Measurements from ENCODE around the gene MPHOSPH9. TPM values are rescaled to one million over a fixed set of nuclear protein-coding genes. Genes with fewer than 3 reads are reported as not detected.

Gene MPHOSPH9
- total RNA-seq, 2 donors from 2014 or later, result 68.4 to 85.3 TPM

- Mint-ChIP-seq H3K27ac (no peak overlapping the region), H3K4me1 (peaks cover 10% of the 10 kb centered on the region), H3K9me3 (no peaks in the 10 kb centered on the region), H3K4me3 (no peak overlapping the region), H3K36me3 (ENCODE audit: low read depth) (no peaks in the 10 kb centered on the region), H3K27me3 (ENCODE audit: insufficient read depth) (no peaks in the 10 kb centered on the region)
- Histone ChIP-seq H3K4me3 (ENCODE audit: low read length) (no peak overlapping the region), H3K27me3 (ENCODE audit: control insufficient read depth, insufficient read depth, low read length, poor library complexity, severe bottlenecking) (no peaks in the 10 kb centered on the region), H3K4me1 (ENCODE audit: control insufficient read depth, insufficient read depth, low read length) (no peaks in the 10 kb centered on the region), H3K27ac (ENCODE audit: low read depth, low read length) (no peak overlapping the region), H3K9ac (ENCODE audit: extremely low read depth, low read length, poor library complexity, severe bottlenecking) (no peak overlapping the region), H3K9me3 (ENCODE audit: control insufficient read depth, low read length) (no peaks in the 10 kb centered on the region), H3K36me3 (ENCODE audit: control insufficient read depth, insufficient read depth, low read length) (no peaks in the 10 kb centered on the region)
- no peak for TF ChIP-seq CTCF (conservative IDR thresholded peaks at IDR 0.05)
- 90 to 97% methylated on average over 2 to 3 of the region's 3 CpGs for WGBS, 2 experiments (ENCODE audit: insufficient coverage in 1 of 2, insufficient read length in 1 of 2)
- no peak for DNase-seq
Observed at GRCh38 chr12:123122626-123123025, 110.3 kb downstream of the MPHOSPH9 start.

- Histone ChIP-seq H3K9ac (ENCODE audit: extremely low read depth, low read length, poor library complexity, severe bottlenecking) (no peak overlapping the region), H3K36me3 (ENCODE audit: control insufficient read depth, insufficient read depth, low read length) (no peaks in the 10 kb centered on the region)
- H3K9me3 Mint-ChIP-seq, result no peaks in the 10 kb centered on the region
Observed at GRCh38 chr12:123121670-123122069, 111.3 kb downstream of the MPHOSPH9 start.

GRCh38 chr12:123120452-123121166 lies 112.3 kb downstream of the MPHOSPH9 start:
- Histone ChIP-seq H3K4me1 (ENCODE audit: control insufficient read depth, insufficient read depth, low read length) (no peaks in the 10 kb centered on the region), H3K9ac (ENCODE audit: extremely low read depth, low read length, poor library complexity, severe bottlenecking) (no peak overlapping the region), H3K27ac (ENCODE audit: low read depth, low read length) (no peak overlapping the region), H3K4me3 (ENCODE audit: low read length) (no peak overlapping the region), H3K36me3 (ENCODE audit: control insufficient read depth, insufficient read depth, low read length) (no peaks in the 10 kb centered on the region), H3K27me3 (ENCODE audit: control insufficient read depth, insufficient read depth, low read length, poor library complexity, severe bottlenecking) (no peaks in the 10 kb centered on the region), H3K9me3 (ENCODE audit: control insufficient read depth, low read length) (no peaks in the 10 kb centered on the region)
- Mint-ChIP-seq H3K27me3 (ENCODE audit: insufficient read depth) (no peaks in the 10 kb centered on the region), H3K27ac (peak overlapping the region; percentile 41), H3K36me3 (ENCODE audit: low read depth) (no peaks in the 10 kb centered on the region), H3K9me3 (no peaks in the 10 kb centered on the region), H3K4me3 (no peak overlapping the region), H3K4me1 (no peaks in the 10 kb centered on the region)
- peak; percentile 46 for DNase-seq
- 93 to 97% methylated on average over 3 of the region's 3 CpGs for WGBS, 2 experiments (ENCODE audit: insufficient coverage in 1 of 2, insufficient read length in 1 of 2)
- no peak for TF ChIP-seq CTCF (conservative IDR thresholded peaks at IDR 0.05)

More at GRCh38 chr12:123121670-123122069, 111.3 kb downstream of the MPHOSPH9 start:
- Histone ChIP-seq H3K4me3 (ENCODE audit: low read length) (no peak overlapping the region), H3K9me3 (ENCODE audit: control insufficient read depth, low read length) (no peaks in the 10 kb centered on the region), H3K27ac (ENCODE audit: low read depth, low read length) (no peak overlapping the region), H3K4me1 (ENCODE audit: control insufficient read depth, insufficient read depth, low read length) (no peaks in the 10 kb centered on the region), H3K27me3 (ENCODE audit: control insufficient read depth, insufficient read depth, low read length, poor library complexity, severe bottlenecking) (no peaks in the 10 kb centered on the region)
- H3K27ac Mint-ChIP-seq, result no peak overlapping the region
- no peaks in the 10 kb centered on the region for H3K36me3 Mint-ChIP-seq (ENCODE audit: low read depth)
- H3K4me3 Mint-ChIP-seq, result no peak overlapping the region
- no peak for TF ChIP-seq CTCF (conservative IDR thresholded peaks at IDR 0.05)
- WGBS, 2 experiments (ENCODE audit: insufficient coverage in 1 of 2, insufficient read length in 1 of 2), result 96% methylated on average over 5 of the region's 6 CpGs
- DNase-seq, result no peak
- no peaks in the 10 kb centered on the region for H3K27me3 Mint-ChIP-seq (ENCODE audit: insufficient read depth)
- H3K4me1 Mint-ChIP-seq, result peaks cover 7% of the 10 kb centered on the region

All from endodermal cell (in vitro differentiated cells).